GM12873 (cell line): ENCODE data around the gene WDR53.
A peak's percentile ranks its signal among the peaks of the same experiment; 100 is the strongest.

Experiments used
- CTCF ChIP-seq: IDR thresholded peaks from 2 replicates; pipeline ENCODE4 v1.5.1; 2012; ENCODE audit warnings: low read depth, mild to moderate bottlenecking, moderate library complexity, low read length, control low read depth; ENCODE audit not compliant: insufficient read depth; ENCODE audit errors: missing control alignments

The WDR53 gene

GRCh38 chr3:196568246-196569002 is at the start of gene WDR53, which contains the start of gene FBXO45:
Gene WDR53 (minus strand): TSS chr3:196568554. CDS start chr3:196561475, 7,079 bp downstream.
Gene FBXO45 (plus strand): TSS chr3:196568660. CDS start chr3:196568985, 325 bp downstream.
- no peak for TF ChIP-seq CTCF

DNA sequence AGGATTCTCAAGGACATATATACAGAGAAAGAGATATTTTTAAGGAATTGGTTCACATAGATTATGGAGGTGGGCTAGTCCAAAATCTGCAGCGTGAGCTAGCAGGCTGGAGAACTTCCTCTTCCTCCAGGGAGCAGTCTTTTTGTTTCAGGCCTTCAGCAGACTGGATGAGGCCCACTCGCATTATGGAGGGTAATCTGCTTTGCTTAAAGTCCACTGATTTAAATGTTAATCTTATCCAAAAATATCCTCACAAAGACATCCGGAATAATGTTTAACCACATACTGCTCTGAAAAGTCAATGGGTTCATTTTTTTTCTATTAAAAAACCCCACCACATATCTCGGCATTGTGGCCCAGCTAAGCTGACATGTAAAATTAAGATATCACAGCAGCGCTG is 48.9 kb upstream of the WDR53 start:
- no peak for TF ChIP-seq CTCF

DNA sequence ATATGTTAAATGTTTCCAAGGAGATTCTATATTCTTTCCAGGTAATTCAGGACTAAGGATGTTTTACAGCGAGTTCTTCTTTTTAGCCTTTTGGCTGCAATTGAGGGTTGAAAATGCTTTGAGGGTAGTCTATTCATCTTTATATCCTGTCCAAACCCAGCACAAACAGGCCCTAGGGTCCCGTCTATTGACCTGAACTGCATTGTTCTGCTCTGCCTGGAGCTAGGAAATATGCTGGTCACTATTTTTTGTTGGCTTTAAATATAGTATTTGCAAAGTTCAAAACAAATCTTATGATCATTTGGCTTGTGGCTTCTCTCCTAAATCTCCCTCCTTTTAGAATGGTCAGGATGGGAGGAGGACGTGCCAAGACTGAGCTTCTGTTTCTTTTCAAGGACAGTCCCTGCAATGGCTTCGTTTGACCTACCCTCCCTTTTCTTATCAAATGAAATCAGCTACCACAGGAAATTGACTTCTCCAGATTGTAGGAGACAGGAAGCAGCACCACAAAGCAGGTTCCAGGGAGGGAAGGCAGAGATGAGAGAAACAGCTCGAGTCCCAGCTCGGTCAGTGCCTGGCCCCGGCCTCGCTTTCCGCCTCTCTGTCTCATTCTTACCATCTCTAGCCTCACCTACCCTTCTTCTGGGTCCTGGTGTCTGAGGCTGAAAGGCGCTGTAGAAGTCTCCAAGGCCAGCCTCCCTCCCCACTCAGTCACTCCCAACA is 43.6 kb upstream of the WDR53 start:
- no peak for TF ChIP-seq CTCF

DNA sequence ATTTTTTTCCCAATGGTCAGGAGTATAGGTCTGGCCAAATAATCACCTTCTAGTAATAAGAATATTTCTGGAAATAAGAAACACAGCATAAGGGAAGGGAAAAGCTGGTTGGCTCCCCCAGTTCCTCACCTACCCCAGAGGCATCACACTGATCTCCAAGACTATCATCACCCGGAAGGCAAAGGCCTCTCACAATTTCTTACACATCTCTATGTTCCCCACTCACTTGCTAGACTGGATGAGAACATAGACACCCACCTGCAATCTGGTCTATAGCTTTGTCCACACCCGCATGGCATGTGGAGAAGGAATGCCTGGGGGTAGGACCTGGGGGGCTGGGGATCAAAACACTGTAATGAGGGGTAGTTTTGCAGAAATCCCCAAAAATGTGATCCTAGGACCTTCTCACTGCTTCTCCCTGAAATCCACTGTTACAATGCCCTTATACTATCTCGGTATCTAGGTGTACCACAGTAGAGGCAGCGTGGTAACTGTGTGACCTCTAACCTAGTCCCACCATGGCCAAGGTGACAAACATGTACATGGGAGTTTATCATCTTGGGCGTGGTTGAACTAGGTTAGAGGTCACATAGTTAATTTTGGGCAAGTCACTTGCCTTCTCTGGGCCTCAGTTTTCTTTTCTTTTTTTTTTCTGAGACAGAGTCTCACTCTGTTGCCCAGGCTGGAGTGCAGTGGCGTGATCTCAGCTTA is 41.6 kb upstream of the WDR53 start:
- no peak for TF ChIP-seq CTCF

GRCh38 chr3:196609343-196609775 is 41.0 kb upstream of the WDR53 start:
- TF ChIP-seq CTCF: peak; percentile 82

GRCh38 chr3:196608693-196609092 is 40.3 kb upstream of the WDR53 start:
- no peak for TF ChIP-seq CTCF

GRCh38 chr3:196604548-196604947 is 36.2 kb upstream of the WDR53 start:
- TF ChIP-seq CTCF: no peak
